Hepatocyte (in vitro differentiated cells): ENCODE results near the gene ABCA1. TPM values are rescaled to one million over a fixed set of nuclear protein-coding genes. Genes with fewer than 3 reads are reported as not detected.

ENCODE experiments used
- DNase-seq: peaks from one replicate; pipeline ENCODE4 v3.0.0-alpha.2; 2016; ENCODE audit warnings: low spot score
- H2AFZ ChIP-seq: fragments of 200-600 bp; sonication (generic); 2 replicates; pipeline ENCODE4 v1.6.0; 2016; ENCODE audit warnings: antibody characterized with exemption, mild to moderate bottlenecking
- H3K27ac ChIP-seq: fragments of 200-600 bp; sonication (generic); 2 replicates; pipeline ENCODE4 v1.5.1; 2016; ENCODE audit warnings: mild to moderate bottlenecking
- H3K27me3 ChIP-seq: fragments of 200-600 bp; sonication (generic); 2 replicates; pipeline ENCODE4 v1.6.1; 2016
- H3K36me3 ChIP-seq: fragments of 200-600 bp; sonication (generic); replicated peaks from 2 replicates; pipeline ENCODE4 v1.5.1; 2016; ENCODE audit warnings: low read depth; ENCODE audit not compliant: insufficient read depth
- H3K4me1 ChIP-seq: fragments of 200-600 bp; sonication (generic); 2 replicates; pipeline ENCODE4 v1.5.1; 2016; ENCODE audit warnings: mild to moderate bottlenecking, moderate library complexity; ENCODE audit not compliant: insufficient read depth
- H3K4me2 ChIP-seq: fragments of 200-600 bp; sonication (generic); 2 replicates; pipeline ENCODE4 v1.6.0; 2016
- H3K4me3 ChIP-seq: fragments of 200-600 bp; sonication (generic); 2 replicates; pipeline ENCODE4 v1.5.1; 2016; ENCODE audit warnings: mild to moderate bottlenecking
- H3K79me2 ChIP-seq: fragments of 200-600 bp; sonication (generic); 2 replicates; pipeline ENCODE4 v1.6.0; 2017; ENCODE audit warnings: mild to moderate bottlenecking
- H3K9me2 ChIP-seq: fragments of 200-600 bp; sonication (generic); replicated peaks from 2 replicates; pipeline ENCODE4 v1.6.0; 2017; ENCODE audit warnings: mild to moderate bottlenecking; ENCODE audit not compliant: insufficient read depth
- H3K9me3 ChIP-seq: fragments of 200-600 bp; sonication (generic); 2 replicates; pipeline ENCODE4 v1.5.1; 2016; ENCODE audit warnings: low read depth, mild to moderate bottlenecking
- H4K20me1 ChIP-seq: fragments of 200-600 bp; sonication (generic); 2 replicates; pipeline ENCODE4 v1.6.0; 2016; ENCODE audit warnings: mild to moderate bottlenecking; ENCODE audit not compliant: insufficient read depth, poor library complexity, severe bottlenecking
- EZH2 ChIP-seq: fragments of 200-600 bp; sonication (generic); IDR thresholded peaks from 2 replicates; pipeline ENCODE4 v1.6.1; 2016; ENCODE audit warnings: antibody characterized with exemption, mild to moderate bottlenecking, borderline replicate concordance
- EZH2phosphoT487 ChIP-seq: fragments of 200-600 bp; sonication (generic); IDR thresholded peaks from one replicate; pipeline ENCODE4 v1.6.1; 2018; ENCODE audit warnings: antibody characterized with exemption, mild to moderate bottlenecking, low read depth, moderate library complexity; ENCODE audit not compliant: unreplicated experiment, severe bottlenecking
- WGBS: methylation state at CpG from one replicate; pipeline ENCODE4 v1.1.6; 2016; ENCODE audit warnings: low lambda C conversion rate; ENCODE audit errors: missing lambda C conversion rate; 5-methylcytosine and 5-hydroxymethylcytosine counted together
- polyA plus RNA-seq: library from polyadenylated mRNA; unstranded; fragments of >200 nt; fragmentation: Nextera tagmentation; extraction: Ambion mirVana; gene quantifications from 2 replicates; pipeline ENCODE4 v1.2.1, GENCODE V29; 2016
- total RNA-seq: library from RNA; depleted of rRNA; stranded (reverse); fragments of >200 nt; gene quantifications from 2 replicates; pipeline ENCODE4 v1.2.3, GENCODE V29; 2014
- TF ChIP-seq, protein P1 (sequence below): fragments of 200-600 bp; sonication (generic); IDR thresholded peaks from 2 replicates; pipeline ENCODE4 v1.5.1; 2016; ENCODE audit warnings: antibody characterized with exemption, mild to moderate bottlenecking; ENCODE audit not compliant: poor library complexity

ABCA1 gene
- total and polyA plus RNA-seq, 2 experiments from 2014 or later: 14.5 to 87.4 TPM

DNA sequence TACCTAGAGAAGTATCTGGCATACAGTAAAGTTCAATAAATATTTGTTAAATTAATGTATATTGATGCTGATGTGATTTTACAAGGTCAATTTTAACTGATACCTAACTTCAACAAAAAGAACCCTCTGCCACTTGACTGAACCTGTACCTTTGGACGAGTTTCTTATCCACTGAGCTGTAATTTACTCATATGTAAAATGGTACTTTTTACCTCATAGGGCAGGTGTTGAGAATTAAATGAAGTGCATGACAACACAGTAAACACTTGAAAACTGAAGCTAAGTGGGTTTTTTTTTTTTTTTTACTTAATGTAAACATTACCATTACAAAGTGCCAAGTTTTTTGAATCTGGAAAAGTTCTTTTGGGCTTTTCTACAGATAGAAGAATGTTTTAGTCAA, 148.6 kb downstream of the ABCA1 start:
- Histone ChIP-seq H3K27me3 (no peaks in the 10 kb centered on the region), H3K4me1 (no peaks in the 10 kb centered on the region), H3K36me3 (no peaks in the 10 kb centered on the region), H3K27ac (no peak overlapping the region), H3K9me3 (no peaks in the 10 kb centered on the region), H3K79me2 (no peaks in the 10 kb centered on the region), H4K20me1 (no peaks in the 10 kb centered on the region), H3K4me2 (no peak overlapping the region), H3K4me3 (no peak overlapping the region), H2AFZ (no peak overlapping the region), H3K9me2 (no peaks in the 10 kb centered on the region)
- WGBS: 91% methylated on average over 1 of the region's 1 CpG
- TF ChIP-seq EZH2: no peak
- TF ChIP-seq EZH2phosphoT487: no peak
- TF ChIP-seq, protein P1, sequence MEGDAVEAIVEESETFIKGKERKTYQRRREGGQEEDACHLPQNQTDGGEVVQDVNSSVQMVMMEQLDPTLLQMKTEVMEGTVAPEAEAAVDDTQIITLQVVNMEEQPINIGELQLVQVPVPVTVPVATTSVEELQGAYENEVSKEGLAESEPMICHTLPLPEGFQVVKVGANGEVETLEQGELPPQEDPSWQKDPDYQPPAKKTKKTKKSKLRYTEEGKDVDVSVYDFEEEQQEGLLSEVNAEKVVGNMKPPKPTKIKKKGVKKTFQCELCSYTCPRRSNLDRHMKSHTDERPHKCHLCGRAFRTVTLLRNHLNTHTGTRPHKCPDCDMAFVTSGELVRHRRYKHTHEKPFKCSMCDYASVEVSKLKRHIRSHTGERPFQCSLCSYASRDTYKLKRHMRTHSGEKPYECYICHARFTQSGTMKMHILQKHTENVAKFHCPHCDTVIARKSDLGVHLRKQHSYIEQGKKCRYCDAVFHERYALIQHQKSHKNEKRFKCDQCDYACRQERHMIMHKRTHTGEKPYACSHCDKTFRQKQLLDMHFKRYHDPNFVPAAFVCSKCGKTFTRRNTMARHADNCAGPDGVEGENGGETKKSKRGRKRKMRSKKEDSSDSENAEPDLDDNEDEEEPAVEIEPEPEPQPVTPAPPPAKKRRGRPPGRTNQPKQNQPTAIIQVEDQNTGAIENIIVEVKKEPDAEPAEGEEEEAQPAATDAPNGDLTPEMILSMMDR: no peak
- DNase-seq: no peak

DNA sequence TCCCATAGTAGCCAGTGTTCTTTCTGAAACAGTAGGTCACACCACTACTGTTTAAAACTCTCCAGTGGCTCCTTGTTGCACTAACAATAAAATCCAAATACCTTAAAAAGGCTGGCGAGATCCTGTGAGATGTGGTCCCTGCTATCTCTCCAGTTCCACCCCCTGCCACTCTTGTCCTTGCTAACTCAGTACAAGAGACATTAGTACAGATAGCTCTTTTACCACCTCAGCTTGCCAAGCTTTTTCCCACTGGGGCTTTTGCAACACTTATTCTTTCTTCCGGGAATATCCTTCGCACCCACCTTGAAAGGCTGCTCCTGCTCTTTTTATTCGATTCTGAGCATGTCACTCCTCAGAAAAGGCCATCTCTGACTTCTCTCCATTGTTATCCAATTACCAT, 149.2 kb downstream of the ABCA1 start:
- H3K79me2 ChIP-seq: no peaks in the 10 kb centered on the region

DNA sequence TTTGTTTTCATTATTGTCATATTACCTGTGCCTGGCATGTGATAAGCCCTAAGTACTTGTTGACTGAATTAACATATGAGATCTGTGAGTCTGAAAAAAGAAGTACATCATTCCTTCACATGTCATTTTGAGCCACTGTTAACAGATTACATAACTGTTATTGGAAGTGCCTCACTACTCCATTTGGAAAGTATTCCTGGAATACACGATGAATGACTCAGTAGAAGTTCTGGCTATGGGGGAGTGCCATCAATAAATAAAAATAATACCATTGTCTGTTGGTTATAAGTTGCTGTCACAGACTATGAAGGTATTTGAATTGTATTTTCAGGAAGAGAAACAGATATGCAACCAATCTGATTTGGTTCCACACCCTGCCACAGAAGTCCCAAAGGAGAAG, 151.2 kb downstream of the ABCA1 start:
- no peaks in the 10 kb centered on the region for H3K9me3 ChIP-seq
- no peaks in the 10 kb centered on the region for H3K79me2 ChIP-seq
- H3K4me1 ChIP-seq: no peaks in the 10 kb centered on the region
- TF ChIP-seq EZH2: no peak
- TF ChIP-seq, protein P1: no peak
- no peak for TF ChIP-seq EZH2phosphoT487
- DNase-seq: no peak
- 92% methylated on average over 1 of the region's 1 CpG for WGBS
- H3K36me3 ChIP-seq: no peaks in the 10 kb centered on the region
- H3K27me3 ChIP-seq: no peaks in the 10 kb centered on the region
- H2AFZ ChIP-seq: no peak overlapping the region
- H3K27ac ChIP-seq: no peak overlapping the region
- no peak overlapping the region for H3K4me2 ChIP-seq
- H4K20me1 ChIP-seq: no peaks in the 10 kb centered on the region
- H3K9me2 ChIP-seq: no peaks in the 10 kb centered on the region
- H3K4me3 ChIP-seq: no peak overlapping the region

More for the DNA sequence above, 149.2 kb downstream of the ABCA1 start:
- WGBS: 91% methylated on average over 4 of the region's 4 CpGs
- no peaks in the 10 kb centered on the region for H3K9me3 ChIP-seq
- H3K9me2 ChIP-seq: no peaks in the 10 kb centered on the region
- H3K4me3 ChIP-seq: no peak overlapping the region
- no peaks in the 10 kb centered on the region for H3K4me1 ChIP-seq
- no peak overlapping the region for H2AFZ ChIP-seq
- no peak overlapping the region for H3K27ac ChIP-seq
- no peak for DNase-seq
- TF ChIP-seq, protein P1: no peak
- TF ChIP-seq EZH2 (no peak), EZH2phosphoT487 (no peak)
- H4K20me1 ChIP-seq: no peaks in the 10 kb centered on the region
- H3K36me3 ChIP-seq: no peaks in the 10 kb centered on the region
- H3K27me3 ChIP-seq: no peaks in the 10 kb centered on the region
- no peak overlapping the region for H3K4me2 ChIP-seq

DNA sequence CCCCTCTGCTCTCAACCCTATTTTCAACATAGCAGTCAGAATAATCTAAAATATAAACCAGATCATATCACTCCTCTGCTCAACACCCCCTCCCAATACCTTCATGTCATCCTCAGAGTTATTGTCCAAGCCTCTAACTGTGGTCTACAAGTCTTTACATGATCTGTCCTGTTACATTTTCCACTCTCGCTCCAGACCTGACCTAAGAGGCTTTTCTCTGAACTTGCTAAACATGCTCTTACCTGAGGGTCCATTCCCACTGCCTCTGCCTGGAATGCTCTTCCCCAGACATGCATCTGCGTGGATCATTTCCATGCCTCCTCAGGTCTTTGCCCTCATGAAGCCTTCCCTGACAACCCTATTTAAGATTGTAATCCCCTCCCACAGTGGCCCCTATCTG, 152.0 kb downstream of the ABCA1 start:
- H4K20me1 ChIP-seq: no peaks in the 10 kb centered on the region
- H3K4me1 ChIP-seq: no peaks in the 10 kb centered on the region
- no peak overlapping the region for H2AFZ ChIP-seq
- H3K9me3 ChIP-seq: no peaks in the 10 kb centered on the region
- no peak overlapping the region for H3K4me3 ChIP-seq
- H3K79me2 ChIP-seq: no peaks in the 10 kb centered on the region
- DNase-seq: no peak
- 88% methylated on average over 2 of the region's 2 CpGs for WGBS
- TF ChIP-seq, protein P1: no peak
- TF ChIP-seq EZH2 (no peak), EZH2phosphoT487 (no peak)
- H3K9me2 ChIP-seq: no peaks in the 10 kb centered on the region
- no peak overlapping the region for H3K27ac ChIP-seq
- H3K36me3 ChIP-seq: no peaks in the 10 kb centered on the region
- no peak overlapping the region for H3K4me2 ChIP-seq
- no peaks in the 10 kb centered on the region for H3K27me3 ChIP-seq
